Muscle of back (tissue), 11 donors: ENCODE data around the gene FNDC1. TPM values are rescaled to one million over a fixed set of nuclear protein-coding genes. Genes with fewer than 3 reads are reported as not detected.
A peak's percentile ranks its signal among the peaks of the same experiment; 100 is the strongest.

Experiments
- DNase-seq, 3 donors: peaks; one replicate each; pipeline versions ENCODE4 v3.0.0 to v3.0.0-alpha.2; 2013
- polyA plus RNA-seq, 10 donors: library from polyadenylated mRNA; unstranded; fragments of 120-200 nt; gene quantifications; one replicate each; pipeline ENCODE4 v1.2.1, GENCODE V29; 2013; ENCODE audit not compliant: insufficient read length in 10 of 10

FNDC1 gene
- polyA plus RNA-seq, 10 donors = 160 to 549 (median 280) TPM

DNA sequence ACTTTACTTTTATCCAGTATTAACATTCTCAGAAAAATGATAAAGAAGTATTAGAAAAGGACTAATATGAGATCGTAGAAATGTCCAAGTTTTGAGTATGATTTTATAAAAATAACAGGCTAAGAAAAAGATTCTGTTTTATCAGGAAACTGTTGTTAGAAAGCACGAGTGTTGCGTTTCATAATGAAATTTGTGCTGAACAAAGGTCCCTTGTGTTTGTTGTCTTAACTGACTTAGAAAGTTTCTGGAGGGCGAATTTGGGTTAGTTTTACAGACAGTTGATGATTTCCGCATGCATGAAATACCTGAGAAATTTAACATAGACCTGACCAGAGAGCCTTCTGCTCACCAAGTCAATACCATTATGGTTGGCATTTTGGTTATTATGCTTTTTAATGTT is 136.0 kb downstream of the FNDC1 start:
- DNase-seq = no peak

DNA sequence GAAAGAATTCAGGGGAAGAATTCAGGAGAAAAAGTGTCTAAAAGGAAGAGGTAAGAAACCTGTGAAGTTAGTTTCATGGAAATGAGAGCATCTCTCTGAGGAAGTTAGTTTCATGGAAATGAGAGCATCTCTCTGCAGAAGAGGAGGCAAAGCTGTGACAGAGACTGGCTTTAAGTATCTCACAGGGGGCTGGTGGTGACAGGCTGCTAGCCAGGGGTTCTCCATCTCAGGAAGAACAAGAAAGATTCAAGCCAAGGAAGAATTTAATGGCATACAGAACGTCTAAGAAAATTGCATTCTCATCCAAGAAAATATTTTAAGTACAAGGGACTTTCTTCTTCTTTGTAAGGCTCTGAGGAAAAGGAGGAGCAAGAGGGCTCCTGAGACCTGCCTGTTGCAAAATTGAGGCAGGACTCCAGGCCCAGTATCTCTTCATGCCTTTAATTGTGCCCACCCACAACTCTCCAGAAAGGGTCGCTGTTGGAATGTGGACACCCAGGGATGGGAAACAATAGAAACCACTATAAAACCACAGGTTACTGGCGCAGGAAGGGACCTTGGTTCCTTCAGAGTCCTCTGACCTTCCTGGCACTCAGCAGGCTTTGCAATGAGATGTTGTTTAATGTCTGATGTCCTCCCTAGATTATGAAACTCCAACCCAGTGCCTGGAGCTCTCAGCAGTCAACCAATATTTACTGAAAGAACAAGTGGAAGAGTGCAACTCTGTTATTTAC is 136.8 kb downstream of the FNDC1 start:
- DNase-seq = peak in 2 of 3 donors; percentile 42 to 68

DNA sequence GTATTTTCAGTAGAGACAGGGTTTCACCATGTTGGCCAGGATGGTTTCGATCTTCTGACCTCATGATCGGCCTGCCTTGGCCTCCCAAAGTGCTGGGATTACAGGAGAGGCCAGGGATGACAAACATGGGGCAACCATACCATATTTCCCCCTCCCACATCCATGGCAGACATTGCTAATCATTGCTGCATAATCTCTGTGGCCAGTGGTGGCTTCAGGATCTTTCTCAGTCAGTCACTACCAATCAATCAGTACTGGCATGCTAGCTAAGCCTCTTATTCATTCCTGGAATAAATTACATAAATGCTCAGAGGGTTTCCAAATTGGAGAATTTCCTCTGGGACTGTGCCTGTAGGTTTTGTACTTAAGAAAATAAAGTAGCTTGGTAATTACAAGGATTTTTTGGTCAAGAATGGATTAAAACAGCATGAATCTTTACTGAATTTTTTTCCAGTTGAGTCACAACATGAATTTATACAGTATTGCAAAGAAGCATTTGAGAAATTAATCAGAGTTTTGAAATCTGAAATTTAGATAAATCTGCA is 138.1 kb downstream of the FNDC1 start:
- no peak for DNase-seq

DNA sequence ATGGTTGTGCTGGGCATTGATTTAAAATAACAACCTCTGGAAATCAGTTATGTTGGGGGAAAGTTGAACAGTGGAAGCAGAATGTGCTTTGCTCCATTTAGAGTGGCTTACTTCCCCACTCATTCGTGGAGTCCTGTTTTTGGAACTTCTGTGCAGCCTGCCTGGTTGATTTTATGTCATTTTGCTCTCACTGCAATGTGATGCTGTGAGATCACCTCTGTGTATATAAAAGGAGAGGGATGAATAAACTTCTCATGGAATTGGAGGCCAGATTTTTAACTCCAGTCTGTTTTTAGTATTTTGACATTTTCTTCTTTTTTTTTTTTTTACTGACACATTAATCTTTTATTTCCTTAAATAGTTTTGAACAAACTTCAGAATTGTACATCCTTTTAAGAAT is 139.0 kb downstream of the FNDC1 start:
- DNase-seq = peak in 2 of 3 donors; percentile 36 to 48

DNA sequence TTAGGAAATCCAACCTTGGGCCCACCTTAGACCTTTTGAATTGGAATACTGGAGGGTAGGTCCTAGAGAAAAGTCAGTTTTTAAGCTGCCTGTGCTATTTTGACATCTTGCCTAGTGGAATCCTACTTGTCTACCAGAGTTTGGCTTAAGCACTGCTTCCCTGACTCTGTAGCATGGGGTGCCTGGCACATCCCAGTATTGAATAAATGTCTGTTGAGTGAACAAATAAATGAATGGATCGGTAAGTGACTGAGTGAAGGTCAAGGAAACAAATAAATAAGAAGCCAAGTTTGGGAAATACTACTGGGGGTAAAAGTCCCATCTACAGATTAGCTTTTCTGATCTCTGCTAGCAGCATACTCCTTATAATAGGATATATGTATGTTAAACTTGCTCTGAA is 140.5 kb downstream of the FNDC1 start:
- DNase-seq = no peak

DNA sequence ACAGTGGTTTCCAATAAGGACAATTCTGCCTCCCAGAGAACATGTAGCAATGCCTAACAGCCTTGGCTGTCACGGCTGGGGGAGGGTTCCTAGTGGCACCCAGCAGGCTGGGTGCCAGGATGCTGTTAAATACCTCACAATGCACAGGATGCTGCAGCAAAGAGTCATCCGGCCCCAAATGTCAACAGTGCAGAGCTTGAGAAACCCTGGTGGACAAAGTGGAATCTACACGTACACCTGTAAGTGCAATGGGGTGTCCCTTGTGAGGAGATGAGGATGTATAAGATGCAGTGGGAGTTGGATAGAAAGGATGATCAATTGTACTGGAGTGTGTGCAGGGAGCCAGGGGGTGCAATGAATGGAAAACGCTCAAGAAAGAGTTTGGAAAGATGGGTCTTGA is 142.4 kb downstream of the FNDC1 start:
- DNase-seq = no peak

DNA sequence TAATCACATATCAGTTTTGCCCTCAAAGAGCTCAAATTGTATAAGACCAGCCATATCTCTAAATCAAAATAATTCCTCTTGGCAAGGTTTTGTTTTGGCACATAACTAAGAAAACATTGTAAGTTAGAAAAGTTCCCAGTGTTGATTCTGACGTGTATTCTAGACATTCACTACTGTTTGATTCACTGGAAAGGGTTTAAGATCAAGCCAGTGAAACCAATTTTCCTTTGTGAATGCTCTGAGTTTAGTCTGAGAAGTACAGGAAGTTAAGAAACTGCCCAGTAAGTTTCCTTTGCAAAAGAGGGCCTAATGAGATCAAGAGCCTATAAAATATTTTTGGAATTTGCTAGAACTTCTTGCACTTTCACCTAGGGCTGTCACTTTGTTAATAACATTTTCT is 143.0 kb downstream of the FNDC1 start:
- peak in 1 of 3 donors; percentile 52 for DNase-seq

DNA sequence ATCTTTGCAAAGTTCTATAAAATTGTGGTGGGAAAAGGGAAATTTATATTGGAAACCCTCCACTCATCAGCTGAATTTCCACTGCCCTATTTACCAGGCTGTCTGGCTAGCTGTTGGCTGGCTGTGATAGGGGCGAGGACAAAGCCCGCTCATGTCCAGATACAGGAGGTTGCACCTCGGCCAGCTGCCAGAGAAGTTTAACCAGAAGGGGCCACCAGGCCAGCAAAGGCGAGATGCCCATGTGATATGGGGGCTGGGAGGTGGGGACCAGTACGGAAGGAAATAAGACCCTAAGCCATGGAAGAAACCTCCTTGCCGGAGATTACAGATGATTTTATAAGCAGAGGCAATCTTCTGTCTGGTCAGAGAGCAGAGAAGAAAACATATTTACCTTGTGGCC is 143.8 kb downstream of the FNDC1 start:
- DNase-seq = peak in 1 of 3 donors; percentile 28

DNA sequence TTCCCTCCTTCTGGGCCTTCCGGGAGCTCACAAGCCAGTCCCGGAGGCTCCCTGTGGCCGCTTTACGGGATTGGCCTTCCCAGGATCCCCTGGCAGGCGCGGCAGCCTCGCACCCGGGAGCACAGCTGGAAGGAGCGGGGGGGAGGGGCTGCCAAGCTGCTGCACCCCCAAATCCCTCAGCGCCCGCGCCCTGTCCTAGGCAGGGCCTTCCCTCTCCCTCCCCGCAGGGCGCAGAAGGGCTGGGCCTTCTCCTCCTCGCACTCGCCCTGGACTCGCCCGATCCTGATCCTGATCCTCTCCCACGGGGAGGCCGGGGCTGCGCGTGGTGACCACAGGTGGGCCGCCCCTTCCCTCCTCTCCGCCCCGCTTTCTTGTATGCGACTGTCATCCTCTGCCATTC is 146.4 kb downstream of the FNDC1 start:
- no peak for DNase-seq

DNA sequence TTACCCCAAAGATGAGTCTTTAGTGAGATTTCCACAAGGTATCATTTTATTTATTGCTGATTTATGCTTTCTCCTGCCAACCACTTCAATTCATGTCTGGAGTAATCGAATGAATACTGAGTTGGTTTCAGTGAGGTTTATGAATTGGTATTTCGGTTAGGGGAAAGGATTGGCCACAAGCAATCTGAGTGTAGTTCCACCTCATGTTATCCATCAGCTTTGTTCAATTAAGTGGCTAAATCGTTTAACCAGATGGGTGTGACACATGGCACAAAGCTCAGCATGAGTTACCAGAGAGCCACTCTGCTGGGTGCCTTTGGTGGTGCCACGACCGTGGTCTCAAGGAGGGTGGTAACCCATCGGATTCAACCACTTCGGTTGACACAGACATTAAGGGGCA is 148.2 kb downstream of the FNDC1 start:
- no peak for DNase-seq

DNA sequence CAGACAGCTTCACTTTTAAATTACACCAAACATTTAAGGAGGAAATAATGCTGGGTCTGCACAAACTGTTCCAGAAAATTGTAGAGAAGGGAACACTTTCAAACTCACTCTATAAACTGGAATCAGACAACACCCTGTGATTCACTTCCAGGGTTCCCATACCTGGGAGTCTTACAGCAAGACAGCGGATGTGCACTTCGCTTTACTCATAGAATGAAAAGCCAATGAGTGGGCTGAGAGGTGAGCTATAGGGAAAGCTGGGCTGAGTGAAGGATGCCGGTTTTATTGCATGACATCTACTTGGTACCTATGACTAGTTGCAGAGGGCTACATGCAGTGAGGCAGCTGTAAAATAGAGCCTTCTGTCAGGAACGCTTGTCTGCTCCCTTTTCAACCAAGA is 152.1 kb downstream of the FNDC1 start:
- DNase-seq = no peak

Other genes with a start within 250 kb of the FNDC1 start
- 1 to 10 TPM; 2.5 to 3.9 (median 3.4) TPM for gene RSPH3, start 169.2 kb upstream of the FNDC1 start, polyA plus RNA-seq
- gene TAGAP, start 124.4 kb upstream of the FNDC1 start, polyA plus RNA-seq = 1 to 10 TPM in 6 of 10 donors, under 1 TPM in 4; 0.74 to 7.8 (median 1.2) TPM